HEK293 (cell line): ENCODE measurements around the gene PIK3CD.

Source experiments
- CTCF ChIA-PET: fragments of 350-600 bp; formaldehyde crosslinking; extraction: SDS; loops from one replicate; lab custom pipeline; 2021; ENCODE audit warnings: antibody characterized with exemption; lab: Yijun Ruan, JAX
- POLR2A ChIA-PET: fragments of 300-600 bp; formaldehyde crosslinking; extraction: SDS; loops from one replicate; lab custom pipeline; 2020; ENCODE audit warnings: antibody characterized with exemption, inconsistent platforms; lab: Yijun Ruan, JAX
- H3K27ac ChIP-seq: fragments of 200-500 bp; sonication (Bioruptor generic); 2 replicates; pipeline ENCODE4 v1.5.1; 2014; ENCODE audit warnings: low read depth, low read length, control low read depth, inconsistent platforms; ENCODE audit errors: extremely low read depth
- H3K36me3 ChIP-seq, 2 experiments: fragments of 200-500 bp in 1 of 2; sonication (Bioruptor generic) in 1 of 2; 1 replicate in 1 of 2; 2 replicates in 1 of 2; pipeline ENCODE4 v1.5.1; 2014 to 2017; ENCODE audit warnings: inconsistent platforms in 2 of 2, low read length in 2 of 2; ENCODE audit not compliant: control insufficient read depth in 2 of 2, insufficient read depth in 1 of 2
- H3K4me1 ChIP-seq: fragments of 200-500 bp; sonication (Bioruptor generic); 2 replicates; pipeline ENCODE4 v1.5.1; 2014; ENCODE audit warnings: mild to moderate bottlenecking, low read length, inconsistent platforms; ENCODE audit not compliant: control insufficient read depth, insufficient read depth
- H3K4me3 ChIP-seq: 2 replicates; pipeline ENCODE4 v1.5.1; 2011; ENCODE audit warnings: low read depth, mild to moderate bottlenecking, control low read depth, low read length, moderate library complexity
- H3K9me3 ChIP-seq: fragments of 200-500 bp; sonication (Bioruptor generic); 2 replicates; pipeline ENCODE4 v1.5.1; 2014; ENCODE audit warnings: low read depth, low read length, inconsistent platforms; ENCODE audit not compliant: control insufficient read depth, insufficient read depth
- HOXC10 ChIP-seq: sonication (generic); formaldehyde crosslinking; IDR thresholded peaks from 2 replicates; pipeline ENCODE4 v1.8.1; 2023; ENCODE audit warnings: mild to moderate bottlenecking, missing genetic modification reagents
- INSM2 ChIP-seq: fragments of 450-650 bp; formaldehyde crosslinking; IDR thresholded peaks from 2 replicates; pipeline ENCODE4 v1.5.1; 2016; ENCODE audit warnings: missing biosample characterization, missing genetic modification characterization
- KLF8 ChIP-seq: fragments of 450-650 bp; formaldehyde crosslinking; IDR thresholded peaks from 2 replicates; pipeline ENCODE4 v1.5.1; 2016; ENCODE audit warnings: missing biosample characterization, missing genetic modification characterization
- OSR2 ChIP-seq: fragments of 450-650 bp; formaldehyde crosslinking; IDR thresholded peaks from 2 replicates; pipeline ENCODE4 v1.5.1; 2016; ENCODE audit warnings: missing biosample characterization, missing genetic modification characterization
- SALL2 ChIP-seq: fragments of 450-650 bp; formaldehyde crosslinking; IDR thresholded peaks from 2 replicates; pipeline ENCODE4 v1.5.0; 2017; ENCODE audit warnings: missing biosample characterization, mild to moderate bottlenecking, missing genetic modification characterization, borderline replicate concordance
- SCRT1 ChIP-seq: fragments of 450-650 bp; formaldehyde crosslinking; IDR thresholded peaks from 2 replicates; pipeline ENCODE4 v1.5.1; 2016; ENCODE audit warnings: missing biosample characterization, missing genetic modification characterization, borderline replicate concordance
- SP2 ChIP-seq: fragments of 450-650 bp; formaldehyde crosslinking; IDR thresholded peaks from 2 replicates; pipeline ENCODE4 v1.5.1; 2016; ENCODE audit warnings: missing biosample characterization, missing genetic modification characterization
- SP7 ChIP-seq: fragments of 450-650 bp; formaldehyde crosslinking; IDR thresholded peaks from 2 replicates; pipeline ENCODE4 v1.5.1; 2016; ENCODE audit warnings: missing biosample characterization, missing genetic modification characterization
- ZBTB49 ChIP-seq: fragments of 450-650 bp; formaldehyde crosslinking; IDR thresholded peaks from 2 replicates; pipeline ENCODE4 v1.5.1; 2016; ENCODE audit warnings: missing biosample characterization, missing genetic modification characterization, low read depth
- ZFP3 ChIP-seq: fragments of 450-650 bp; formaldehyde crosslinking; IDR thresholded peaks from 2 replicates; pipeline ENCODE4 v1.5.1; 2016; ENCODE audit warnings: low read depth, missing biosample characterization, missing genetic modification characterization
- ZNF146 ChIP-seq: fragments of 450-650 bp; formaldehyde crosslinking; IDR thresholded peaks from 2 replicates; pipeline ENCODE4 v1.5.1; 2016; ENCODE audit warnings: missing biosample characterization, missing genetic modification characterization
- ZNF155 ChIP-seq: fragments of 450-650 bp; formaldehyde crosslinking; IDR thresholded peaks from 2 replicates; pipeline ENCODE4 v1.5.1; 2016; ENCODE audit warnings: missing biosample characterization, missing genetic modification characterization
- ZNF174 ChIP-seq: fragments of 450-650 bp; formaldehyde crosslinking; IDR thresholded peaks from 2 replicates; pipeline ENCODE4 v1.5.0; 2017; ENCODE audit warnings: missing biosample characterization, mild to moderate bottlenecking, missing genetic modification characterization
- ZNF202 ChIP-seq: fragments of 450-650 bp; formaldehyde crosslinking; IDR thresholded peaks from 2 replicates; pipeline ENCODE4 v1.5.1; 2016; ENCODE audit warnings: missing biosample characterization, missing genetic modification characterization, borderline replicate concordance
- ZNF324 ChIP-seq: fragments of 450-650 bp; formaldehyde crosslinking; IDR thresholded peaks from 2 replicates; pipeline ENCODE4 v1.5.1; 2016; ENCODE audit warnings: missing biosample characterization, missing genetic modification characterization
- ZNF350 ChIP-seq: fragments of 450-650 bp; formaldehyde crosslinking; IDR thresholded peaks from 2 replicates; pipeline ENCODE4 v1.5.0; 2017; ENCODE audit warnings: missing biosample characterization, mild to moderate bottlenecking, missing genetic modification characterization
- ZNF362 ChIP-seq: fragments of 450-650 bp; formaldehyde crosslinking; IDR thresholded peaks from 2 replicates; pipeline ENCODE4 v1.5.1; 2016; ENCODE audit warnings: missing biosample characterization, missing genetic modification characterization
- ZNF366 ChIP-seq: fragments of 450-650 bp; formaldehyde crosslinking; conservative IDR thresholded peaks from 2 replicates; pipeline ENCODE4 v1.5.1; 2016; ENCODE audit warnings: missing biosample characterization, missing genetic modification characterization
- ZNF416 ChIP-seq: fragments of 450-650 bp; formaldehyde crosslinking; IDR thresholded peaks from 2 replicates; pipeline ENCODE4 v1.5.1; 2016; ENCODE audit warnings: missing biosample characterization, missing genetic modification characterization
- ZNF560 ChIP-seq: fragments of 450-650 bp; formaldehyde crosslinking; IDR thresholded peaks from 2 replicates; pipeline ENCODE4 v1.5.1; 2017; ENCODE audit warnings: missing biosample characterization, missing genetic modification characterization, borderline replicate concordance
- ZNF571 ChIP-seq: fragments of 450-650 bp; formaldehyde crosslinking; IDR thresholded peaks from 2 replicates; pipeline ENCODE4 v1.5.0; 2017; ENCODE audit warnings: missing biosample characterization, missing genetic modification characterization
- ZNF596 ChIP-seq: fragments of 450-650 bp; IDR thresholded peaks from 2 replicates; pipeline ENCODE4 v1.5.0; 2018; ENCODE audit warnings: missing biosample characterization, mild to moderate bottlenecking, missing genetic modification characterization, moderate library complexity
- ZNF624 ChIP-seq: fragments of 450-650 bp; formaldehyde crosslinking; IDR thresholded peaks from 2 replicates; pipeline ENCODE4 v1.5.1; 2017; ENCODE audit warnings: missing biosample characterization, missing genetic modification characterization
- ZNF629 ChIP-seq: fragments of 450-650 bp; formaldehyde crosslinking; IDR thresholded peaks from 2 replicates; pipeline ENCODE4 v1.5.1; 2017; ENCODE audit warnings: missing biosample characterization, missing genetic modification characterization
- ZNF677 ChIP-seq: fragments of 450-650 bp; IDR thresholded peaks from 2 replicates; pipeline ENCODE4 v1.5.0; 2018; ENCODE audit warnings: missing biosample characterization, mild to moderate bottlenecking, missing genetic modification characterization, moderate library complexity
- ZNF707 ChIP-seq: fragments of 450-650 bp; formaldehyde crosslinking; IDR thresholded peaks from 2 replicates; pipeline ENCODE4 v1.5.1; 2016; ENCODE audit warnings: missing biosample characterization, missing genetic modification characterization
- ZNF776 ChIP-seq: fragments of 450-650 bp; formaldehyde crosslinking; IDR thresholded peaks from 2 replicates; pipeline ENCODE4 v1.5.0; 2017; ENCODE audit warnings: missing biosample characterization, missing genetic modification characterization, borderline replicate concordance
- ZNF791 ChIP-seq: fragments of 450-650 bp; formaldehyde crosslinking; IDR thresholded peaks from 2 replicates; pipeline ENCODE4 v1.5.1; 2016; ENCODE audit warnings: missing biosample characterization, missing genetic modification characterization
- ZSCAN18 ChIP-seq: fragments of 450-650 bp; formaldehyde crosslinking; IDR thresholded peaks from 2 replicates; pipeline ENCODE4 v1.5.1; 2016; ENCODE audit warnings: missing biosample characterization, missing genetic modification characterization
- ZSCAN23 ChIP-seq: fragments of 450-650 bp; formaldehyde crosslinking; IDR thresholded peaks from 2 replicates; pipeline ENCODE4 v1.5.1; 2016; ENCODE audit warnings: missing biosample characterization, missing genetic modification characterization

PIK3CD gene

GRCh38 chr1:9737671-9738070 lies 86.1 kb downstream of the PIK3CD start (continued):
- TF ChIP-seq ZNF362 (tag by site-specific recombination) (no peak), INSM2 (tag by site-specific recombination) (no peak)

- Histone ChIP-seq H3K4me1 (no peaks in the 10 kb centered on the region), H3K4me3 (no peak overlapping the region), H3K9me3 (no peaks in the 10 kb centered on the region), H3K27ac (no peak overlapping the region), H3K36me3 (peaks cover 54 to 87% of the 10 kb centered on the region in 2 experiments; a peak in 2 of 3 replicates)
- CTCF ChIA-PET: interaction anchor here (0.6 to 1.0 kb wide), 4 partner anchors 16 to 712 kb away, joined by 3 to 5 read pairs (median 4); no protein-coding TSS in a partner anchor
- TF ChIP-seq ZNF629 (tag by site-specific recombination) (no peak), ZNF677 (tag by site-specific recombination) (no peak), HOXC10 (CRISPR knock-in tag) (no peak), ZSCAN23 (no peak), SP7 (no peak), ZNF624 (tag by site-specific recombination) (no peak), ZNF174 (tag by site-specific recombination) (no peak), ZNF571 (tag by site-specific recombination) (no peak), SALL2 (tag by site-specific recombination) (no peak), ZNF146 (tag by site-specific recombination) (no peak), ZNF707 (tag by site-specific recombination) (no peak), ZNF366 (no peak), ZBTB49 (tag by site-specific recombination) (no peak), ZNF324 (tag by site-specific recombination) (no peak)
- POLR2A ChIA-PET: no interaction called here
These were observed 92.7 kb downstream of the PIK3CD start for GRCh38 chr1:9744106-9744799.

GRCh38 chr1:9746211-9746610 lies 94.7 kb downstream of the PIK3CD start:
- H3K4me1 ChIP-seq: no peaks in the 10 kb centered on the region
- H3K9me3 ChIP-seq: no peaks in the 10 kb centered on the region
- ChIA-PET CTCF (interaction anchor here (0.6 to 1.5 kb wide), 4 partner anchors 21 to 128 kb away, joined by 3 to 7 read pairs (median 4); no protein-coding TSS in a partner anchor), POLR2A (no interaction called here)
- H3K4me3 ChIP-seq: no peak overlapping the region
- H3K36me3 ChIP-seq: peaks cover 63 to 90% of the 10 kb centered on the region in 2 experiments
- H3K27ac ChIP-seq: no peak overlapping the region
- no peak for TF ChIP-seq ZFP3
- no peak for TF ChIP-seq SP2 (tag by site-specific recombination)
- no peak for TF ChIP-seq OSR2 (tag by site-specific recombination)
- TF ChIP-seq ZNF776 (tag by site-specific recombination): no peak
- no peak for TF ChIP-seq ZSCAN18
- TF ChIP-seq ZNF416: no peak
- no peak for TF ChIP-seq ZNF155 (tag by site-specific recombination)
- TF ChIP-seq SCRT1 (tag by site-specific recombination): no peak
- TF ChIP-seq ZNF202 (tag by site-specific recombination): no peak
- no peak for TF ChIP-seq ZNF791 (tag by site-specific recombination)
- TF ChIP-seq ZNF596: no peak
- no peak for TF ChIP-seq ZNF350
- TF ChIP-seq ZNF560 (tag by site-specific recombination): no peak
- TF ChIP-seq KLF8 (tag by site-specific recombination): no peak
